DOHH2 (cell line): ENCODE data around the gene EYA2.

ENCODE experiments used
- CTCF ChIP-seq: fragments of 200-600 bp; sonication (generic); IDR thresholded peaks from one replicate; pipeline ENCODE4 v1.5.1; 2014; ENCODE audit warnings: antibody characterized with exemption, mild to moderate bottlenecking, low read depth, low read length; ENCODE audit not compliant: poor library complexity, severe bottlenecking
- EZH2phosphoT487 ChIP-seq: fragments of 200-600 bp; sonication (generic); IDR thresholded peaks from 2 replicates; pipeline ENCODE4 v1.6.1; 2017; ENCODE audit warnings: borderline replicate concordance, mild to moderate bottlenecking, antibody characterized with exemption, low read length, moderate library complexity, mixed read lengths

DNA sequence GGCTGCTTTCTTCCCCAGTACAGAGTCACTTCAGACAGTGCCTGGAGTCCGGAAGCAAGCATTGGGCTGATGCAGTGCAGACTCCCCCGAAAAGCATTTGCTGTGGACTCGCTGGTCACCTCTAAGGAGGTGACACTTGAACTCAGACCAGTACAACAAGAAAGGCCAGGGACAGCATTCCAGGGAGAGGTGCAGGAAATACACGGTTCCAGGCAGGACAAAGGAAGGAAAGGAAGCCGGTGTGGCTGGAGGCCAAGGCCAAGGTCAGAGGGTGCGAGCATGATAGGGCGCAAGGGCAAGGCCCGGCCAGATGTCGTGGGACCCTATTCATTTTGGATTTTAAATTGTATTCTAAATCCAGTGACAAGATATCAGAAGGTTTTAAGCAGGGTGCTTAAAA is 300.9 kb downstream of the EYA2 start:
- no peak for TF ChIP-seq CTCF
- no peak for TF ChIP-seq EZH2phosphoT487
